Effector memory CD4-positive, alpha-beta T cell (primary cell): ENCODE measurements around the gene GPR39.

ENCODE experiments used
- DNase-seq, 3 donors: peaks; one replicate each; pipeline ENCODE4 v3.0.0-alpha.2; 2020
- H3K27ac ChIP-seq: 2 replicates; pipeline ENCODE4 v1.7.0; 2013; ENCODE audit warnings: mild to moderate bottlenecking, low read length, moderate library complexity; ENCODE audit not compliant: insufficient read depth, poor library complexity, severe bottlenecking
- H3K27me3 ChIP-seq: replicated peaks from 2 replicates; pipeline ENCODE4 v1.7.0; 2013; ENCODE audit warnings: mild to moderate bottlenecking, low read length; ENCODE audit not compliant: insufficient read depth, control insufficient read depth, poor library complexity, severe bottlenecking
- H3K36me3 ChIP-seq: 2 replicates; pipeline ENCODE4 v1.7.0; 2013; ENCODE audit warnings: mild to moderate bottlenecking, low read length, moderate library complexity; ENCODE audit not compliant: control insufficient read depth, insufficient read depth
- H3K4me1 ChIP-seq: 2 replicates; pipeline ENCODE4 v1.7.0; 2013; ENCODE audit warnings: low read length, mild to moderate bottlenecking; ENCODE audit not compliant: control insufficient read depth, insufficient read depth, poor library complexity, severe bottlenecking
- H3K4me3 ChIP-seq: 2 replicates; pipeline ENCODE4 v1.7.0; 2013; ENCODE audit warnings: low read length, low read depth, mild to moderate bottlenecking; ENCODE audit not compliant: insufficient read depth, poor library complexity, severe bottlenecking
- H3K9me3 ChIP-seq: 2 replicates; pipeline ENCODE4 v1.7.0; 2013; ENCODE audit warnings: mild to moderate bottlenecking, low read length, moderate library complexity; ENCODE audit not compliant: control insufficient read depth

The GPR39 gene

DNA sequence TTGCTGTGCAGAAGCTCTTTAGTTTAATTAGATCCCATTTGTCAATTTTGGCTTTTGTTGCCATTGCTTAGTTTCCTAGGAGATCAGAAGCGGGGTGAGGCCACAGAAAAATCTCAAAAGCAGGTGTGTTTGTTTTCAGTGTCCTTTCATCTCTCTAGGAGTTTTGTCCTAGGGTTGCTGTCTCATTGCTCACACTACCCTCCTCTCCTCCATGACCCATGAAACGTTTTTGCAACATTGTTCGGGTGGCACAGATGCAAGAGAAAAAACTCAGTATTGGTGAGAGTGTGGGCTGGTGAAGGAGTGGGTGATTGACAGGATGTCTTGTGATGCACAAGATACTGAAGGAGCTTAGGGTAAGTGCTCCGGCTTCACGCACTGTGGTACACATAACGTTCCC is 149.8 kb downstream of the GPR39 start:
- Histone ChIP-seq H3K27me3 (no peaks in the 10 kb centered on the region), H3K4me1 (no peaks in the 10 kb centered on the region), H3K9me3 (no peaks in the 10 kb centered on the region), H3K36me3 (no peaks in the 10 kb centered on the region), H3K4me3 (no peak overlapping the region), H3K27ac (no peak overlapping the region)
- no peak for DNase-seq

DNA sequence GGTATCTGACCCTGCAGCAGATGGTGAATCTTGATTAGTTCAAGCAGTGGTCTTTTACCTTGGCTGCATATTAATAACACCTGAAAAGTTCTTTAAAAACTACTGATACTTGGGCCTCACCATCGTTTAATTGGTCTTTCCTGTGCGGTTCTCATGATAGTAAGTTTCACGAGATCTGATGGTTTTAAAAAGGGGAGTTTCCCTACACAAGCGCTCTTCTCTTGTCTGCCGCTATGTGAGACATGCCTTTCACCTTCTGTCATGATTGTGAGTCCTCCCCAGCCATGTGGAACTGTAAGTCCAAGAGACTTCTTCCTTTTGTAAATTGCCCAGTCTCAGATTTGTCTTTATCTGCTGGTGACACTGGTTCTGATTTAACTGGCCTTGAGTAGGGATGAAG is 151.1 kb downstream of the GPR39 start:
- no peaks in the 10 kb centered on the region for H3K9me3 ChIP-seq
- no peaks in the 10 kb centered on the region for H3K4me1 ChIP-seq
- no peak overlapping the region for H3K4me3 ChIP-seq
- DNase-seq = no peak
- no peaks in the 10 kb centered on the region for H3K36me3 ChIP-seq
- H3K27ac ChIP-seq = no peak overlapping the region
- no peaks in the 10 kb centered on the region for H3K27me3 ChIP-seq

DNA sequence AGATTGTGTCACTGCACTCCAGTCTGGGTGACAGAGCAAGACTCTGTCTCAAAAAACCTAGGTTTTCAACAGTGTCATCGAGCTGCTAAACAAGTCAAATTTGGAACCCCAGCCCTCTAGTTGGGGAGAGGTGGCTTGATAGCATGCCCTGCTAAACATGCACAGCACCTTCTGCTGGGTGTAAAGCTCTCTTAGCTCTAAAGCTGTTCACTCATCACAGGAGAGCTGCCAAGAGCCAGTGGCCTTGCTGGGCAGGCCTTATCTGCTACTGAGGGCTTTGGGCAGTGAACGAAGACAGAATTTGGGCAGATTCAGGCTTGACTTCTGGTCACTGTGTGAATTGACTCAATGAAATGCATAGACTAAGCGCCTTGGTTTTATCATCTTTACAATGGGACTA is 152.1 kb downstream of the GPR39 start:
- H3K9me3 ChIP-seq = no peaks in the 10 kb centered on the region
- no peaks in the 10 kb centered on the region for H3K4me1 ChIP-seq

DNA sequence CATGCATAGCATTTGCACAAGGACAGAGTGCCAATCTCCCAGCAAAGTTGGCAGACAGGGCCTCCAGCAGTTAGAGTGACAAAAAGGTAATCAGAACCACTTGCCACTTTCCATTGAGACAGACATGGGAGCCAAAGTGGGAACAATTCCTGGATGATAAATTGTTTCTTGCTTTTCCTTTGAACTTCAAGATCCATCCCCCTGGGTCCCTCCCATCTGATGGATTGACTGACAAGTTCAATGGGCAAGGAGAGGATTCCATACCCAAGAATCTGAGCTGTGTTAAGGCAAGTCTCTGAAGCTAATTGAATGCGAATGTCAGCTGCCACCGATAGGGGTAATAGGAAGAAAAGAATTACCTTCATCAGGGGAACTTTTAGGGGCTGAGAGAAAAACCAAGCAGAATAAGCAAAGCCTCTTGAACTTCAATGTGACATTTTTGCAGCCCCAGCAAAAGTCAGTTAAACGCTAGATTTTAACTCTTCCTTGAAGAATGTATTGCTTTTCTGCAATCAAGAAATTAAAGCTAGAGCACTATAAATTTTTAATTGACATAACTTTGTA is 156.9 kb downstream of the GPR39 start:
- Histone ChIP-seq H3K27me3 (no peaks in the 10 kb centered on the region), H3K4me1 (no peaks in the 10 kb centered on the region), H3K27ac (no peak overlapping the region), H3K36me3 (no peaks in the 10 kb centered on the region), H3K9me3 (no peaks in the 10 kb centered on the region), H3K4me3 (no peak overlapping the region)
- DNase-seq = no peak

More for the DNA sequence above, 152.1 kb downstream of the GPR39 start:
- Histone ChIP-seq H3K27me3 (no peaks in the 10 kb centered on the region), H3K4me3 (no peak overlapping the region), H3K27ac (no peak overlapping the region), H3K36me3 (no peaks in the 10 kb centered on the region)
- no peak for DNase-seq

DNA sequence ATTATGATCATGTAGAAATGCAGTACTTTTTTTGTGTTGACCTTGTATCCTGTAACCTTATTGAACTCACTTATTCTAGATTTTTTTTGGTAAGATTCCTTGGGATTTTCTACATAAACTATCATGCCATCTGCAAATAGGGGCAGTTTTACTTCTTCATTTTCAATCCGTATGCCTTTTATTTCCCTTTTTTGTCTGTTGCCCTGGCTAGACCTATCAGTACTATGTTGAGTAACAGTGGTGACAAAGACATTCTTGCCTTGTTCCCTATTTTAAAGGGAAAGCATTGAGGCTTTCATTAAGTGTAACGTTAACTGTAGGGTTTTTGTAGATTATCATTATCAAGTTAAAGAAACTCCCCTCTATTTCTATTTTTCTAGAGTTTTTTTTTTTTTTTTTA is 161.1 kb downstream of the GPR39 start:
- Histone ChIP-seq H3K27ac (no peak overlapping the region), H3K27me3 (no peaks in the 10 kb centered on the region), H3K9me3 (no peaks in the 10 kb centered on the region), H3K36me3 (no peaks in the 10 kb centered on the region), H3K4me1 (no peaks in the 10 kb centered on the region), H3K4me3 (no peak overlapping the region)
- no peak for DNase-seq

DNA sequence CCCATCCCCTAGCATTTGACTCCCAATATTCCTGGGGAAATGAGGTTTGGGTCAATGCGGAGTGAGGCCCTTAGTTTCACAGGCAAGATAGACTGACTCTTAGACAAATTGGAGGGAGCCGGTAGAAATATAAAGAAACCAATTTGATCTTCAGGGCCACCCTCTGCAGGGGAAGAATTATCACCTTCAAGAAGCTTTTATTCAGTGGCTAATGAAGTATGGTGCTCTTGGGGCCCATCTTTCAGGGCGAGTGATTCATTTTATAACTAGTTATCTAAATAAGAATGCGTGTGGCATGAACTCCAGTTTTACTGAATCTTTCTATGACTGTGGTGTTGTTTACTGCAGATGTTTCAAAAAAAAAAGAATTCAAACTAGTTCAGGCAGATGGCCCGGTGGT is 165.0 kb downstream of the GPR39 start:
- H3K9me3 ChIP-seq = no peaks in the 10 kb centered on the region
- no peaks in the 10 kb centered on the region for H3K36me3 ChIP-seq
- no peaks in the 10 kb centered on the region for H3K27me3 ChIP-seq
- H3K27ac ChIP-seq = no peak overlapping the region
- no peak overlapping the region for H3K4me3 ChIP-seq
- DNase-seq = no peak
- no peaks in the 10 kb centered on the region for H3K4me1 ChIP-seq

DNA sequence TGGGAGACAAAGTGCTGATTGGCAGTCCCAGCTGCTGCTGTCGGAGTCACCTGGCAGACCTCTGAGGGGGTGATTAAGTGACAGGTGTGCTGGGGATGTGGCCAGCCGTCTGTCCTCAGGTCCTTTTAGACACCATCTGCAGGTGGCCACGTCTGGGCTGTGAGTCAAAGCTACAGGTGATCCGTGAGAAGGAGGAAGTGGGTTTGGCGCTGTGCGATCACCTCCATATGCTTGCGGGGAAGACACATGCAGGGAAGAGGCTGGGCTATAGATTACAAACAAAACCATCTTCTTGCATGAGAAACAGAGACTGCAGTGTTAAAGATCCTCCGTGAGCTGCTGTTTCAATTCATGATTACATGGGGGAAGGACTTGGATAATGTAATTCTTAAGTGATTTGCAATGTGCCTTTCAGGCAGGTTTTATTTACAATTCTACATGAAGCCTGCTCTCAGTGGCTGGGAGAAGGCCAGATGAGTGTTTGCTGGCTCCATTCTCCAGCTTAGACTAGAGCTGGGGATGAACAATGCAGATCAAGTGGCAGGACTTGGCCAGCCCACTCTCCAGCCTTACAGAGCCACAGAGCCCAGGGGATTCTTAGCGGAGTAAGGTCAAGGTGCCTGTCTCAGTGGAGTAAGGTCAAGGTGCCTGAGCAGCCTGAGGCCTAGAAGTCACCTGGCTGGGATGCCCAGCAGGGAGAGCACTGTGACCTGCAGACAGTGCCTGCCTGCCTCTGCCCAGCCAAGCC is 165.6 kb downstream of the GPR39 start:
- Histone ChIP-seq H3K4me1 (no peaks in the 10 kb centered on the region), H3K4me3 (no peak overlapping the region), H3K27ac (no peak overlapping the region), H3K27me3 (no peaks in the 10 kb centered on the region), H3K36me3 (no peaks in the 10 kb centered on the region), H3K9me3 (no peaks in the 10 kb centered on the region)
- no peak for DNase-seq

DNA sequence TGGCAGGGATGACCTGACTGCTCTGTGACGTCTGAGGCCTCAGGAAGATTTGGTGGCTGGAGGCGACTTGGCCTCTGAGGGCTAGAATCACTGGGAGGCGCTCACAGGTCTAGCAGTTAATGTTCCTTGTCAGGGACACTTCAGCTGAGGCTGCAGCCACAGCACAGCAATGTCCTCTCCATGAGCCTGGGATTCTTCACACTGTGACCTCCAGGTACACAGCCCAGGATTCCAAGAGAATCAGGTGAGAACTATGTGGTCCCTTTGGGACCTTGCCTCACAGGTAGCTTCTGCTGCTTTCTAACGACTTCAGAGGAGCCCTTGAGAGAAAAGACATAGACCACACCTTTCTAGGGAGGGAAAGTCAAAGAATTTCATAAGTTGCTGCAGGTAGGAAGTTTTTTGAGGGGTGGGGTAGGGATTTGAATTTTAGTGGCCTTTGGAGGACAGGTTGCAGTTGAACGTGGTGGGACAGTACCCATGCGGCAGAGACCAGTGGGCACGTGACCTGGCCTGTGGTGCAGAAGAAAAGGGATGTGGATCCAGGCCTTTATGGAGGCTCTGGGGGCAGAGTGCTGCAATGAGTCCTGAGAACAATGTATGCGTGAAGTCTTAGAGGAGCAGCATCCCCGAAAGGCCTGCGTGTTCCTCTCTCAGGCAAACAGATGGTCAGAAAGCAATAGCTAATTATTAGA is 167.2 kb downstream of the GPR39 start:
- DNase-seq = no peak
- H3K4me3 ChIP-seq = no peak overlapping the region
- no peaks in the 10 kb centered on the region for H3K9me3 ChIP-seq
- no peak overlapping the region for H3K27ac ChIP-seq
- H3K4me1 ChIP-seq = no peaks in the 10 kb centered on the region
- no peaks in the 10 kb centered on the region for H3K27me3 ChIP-seq
- H3K36me3 ChIP-seq = no peaks in the 10 kb centered on the region

DNA sequence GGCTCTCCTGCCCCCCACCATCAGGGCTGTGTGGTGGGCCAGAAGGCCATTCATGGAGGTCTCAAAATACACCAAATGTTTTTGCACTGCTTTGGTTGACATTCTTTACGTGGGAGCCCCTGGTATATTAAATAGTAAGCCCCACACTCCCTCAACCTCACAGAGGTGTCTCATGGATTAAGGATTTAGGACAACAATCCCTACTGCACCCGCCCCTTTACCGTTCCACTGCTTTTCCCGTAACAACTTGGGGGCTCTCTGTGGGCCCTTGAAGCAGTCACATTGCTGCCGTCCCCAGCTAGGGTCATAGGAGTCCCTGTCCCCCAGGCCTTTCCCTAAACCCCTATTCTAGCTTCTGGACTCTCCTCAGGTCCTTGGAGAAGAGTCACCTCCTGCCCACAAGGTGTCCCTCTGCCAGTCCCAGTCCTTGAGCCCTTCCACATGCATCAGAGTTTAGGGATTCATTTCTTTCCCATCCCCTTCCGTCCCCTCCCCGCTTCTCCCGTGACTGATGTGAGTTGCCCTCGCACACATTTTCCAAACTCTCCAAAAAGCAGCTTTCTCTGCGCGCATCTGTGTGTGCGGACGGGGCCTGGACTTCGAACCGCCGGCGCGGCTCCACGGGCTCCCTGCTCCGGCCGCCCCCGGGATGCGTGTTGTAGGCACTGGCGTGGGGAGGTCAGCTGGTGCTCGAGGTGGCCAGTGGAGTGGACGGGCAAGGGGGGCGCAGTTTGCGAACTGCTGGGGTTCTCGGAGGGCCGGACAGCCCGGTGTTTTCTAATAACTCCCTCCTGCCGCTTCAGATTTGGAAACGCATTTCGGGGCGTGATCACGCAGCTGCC is 168.6 kb downstream of the GPR39 start:
- H3K27me3 ChIP-seq = no peaks in the 10 kb centered on the region
- H3K4me3 ChIP-seq = no peak overlapping the region
- H3K27ac ChIP-seq = no peak overlapping the region
- no peak for DNase-seq
- no peaks in the 10 kb centered on the region for H3K9me3 ChIP-seq
- no peaks in the 10 kb centered on the region for H3K4me1 ChIP-seq
- no peaks in the 10 kb centered on the region for H3K36me3 ChIP-seq
